Hepatocyte (in vitro differentiated cells): ENCODE data around the gene BDKRB1. TPM values are rescaled to one million over a fixed set of nuclear protein-coding genes. Genes with fewer than 3 reads are reported as not detected.

Experiments
- DNase-seq: peaks from one replicate; pipeline ENCODE4 v3.0.0-alpha.2; 2016; ENCODE audit warnings: low spot score
- H2AFZ ChIP-seq: fragments of 200-600 bp; sonication (generic); 2 replicates; pipeline ENCODE4 v1.6.0; 2016; ENCODE audit warnings: antibody characterized with exemption, mild to moderate bottlenecking
- H3K27ac ChIP-seq: fragments of 200-600 bp; sonication (generic); 2 replicates; pipeline ENCODE4 v1.5.1; 2016; ENCODE audit warnings: mild to moderate bottlenecking
- H3K27me3 ChIP-seq: fragments of 200-600 bp; sonication (generic); 2 replicates; pipeline ENCODE4 v1.6.1; 2016
- H3K36me3 ChIP-seq: fragments of 200-600 bp; sonication (generic); replicated peaks from 2 replicates; pipeline ENCODE4 v1.5.1; 2016; ENCODE audit warnings: low read depth; ENCODE audit not compliant: insufficient read depth
- H3K4me1 ChIP-seq: fragments of 200-600 bp; sonication (generic); 2 replicates; pipeline ENCODE4 v1.5.1; 2016; ENCODE audit warnings: mild to moderate bottlenecking, moderate library complexity; ENCODE audit not compliant: insufficient read depth
- H3K4me2 ChIP-seq: fragments of 200-600 bp; sonication (generic); 2 replicates; pipeline ENCODE4 v1.6.0; 2016
- H3K4me3 ChIP-seq: fragments of 200-600 bp; sonication (generic); 2 replicates; pipeline ENCODE4 v1.5.1; 2016; ENCODE audit warnings: mild to moderate bottlenecking
- H3K79me2 ChIP-seq: fragments of 200-600 bp; sonication (generic); 2 replicates; pipeline ENCODE4 v1.6.0; 2017; ENCODE audit warnings: mild to moderate bottlenecking
- H3K9me2 ChIP-seq: fragments of 200-600 bp; sonication (generic); replicated peaks from 2 replicates; pipeline ENCODE4 v1.6.0; 2017; ENCODE audit warnings: mild to moderate bottlenecking; ENCODE audit not compliant: insufficient read depth
- H3K9me3 ChIP-seq: fragments of 200-600 bp; sonication (generic); 2 replicates; pipeline ENCODE4 v1.5.1; 2016; ENCODE audit warnings: low read depth, mild to moderate bottlenecking
- H4K20me1 ChIP-seq: fragments of 200-600 bp; sonication (generic); 2 replicates; pipeline ENCODE4 v1.6.0; 2016; ENCODE audit warnings: mild to moderate bottlenecking; ENCODE audit not compliant: insufficient read depth, poor library complexity, severe bottlenecking
- EZH2 ChIP-seq: fragments of 200-600 bp; sonication (generic); IDR thresholded peaks from 2 replicates; pipeline ENCODE4 v1.6.1; 2016; ENCODE audit warnings: antibody characterized with exemption, mild to moderate bottlenecking, borderline replicate concordance
- EZH2phosphoT487 ChIP-seq: fragments of 200-600 bp; sonication (generic); IDR thresholded peaks from one replicate; pipeline ENCODE4 v1.6.1; 2018; ENCODE audit warnings: antibody characterized with exemption, mild to moderate bottlenecking, low read depth, moderate library complexity; ENCODE audit not compliant: unreplicated experiment, severe bottlenecking
- WGBS: methylation state at CpG from one replicate; pipeline ENCODE4 v1.1.6; 2016; ENCODE audit warnings: low lambda C conversion rate; ENCODE audit errors: missing lambda C conversion rate; 5-methylcytosine and 5-hydroxymethylcytosine counted together
- polyA plus RNA-seq: library from polyadenylated mRNA; unstranded; fragments of >200 nt; fragmentation: Nextera tagmentation; extraction: Ambion mirVana; gene quantifications from 2 replicates; pipeline ENCODE4 v1.2.1, GENCODE V29; 2016
- total RNA-seq: library from RNA; depleted of rRNA; stranded (reverse); fragments of >200 nt; gene quantifications from 2 replicates; pipeline ENCODE4 v1.2.3, GENCODE V29; 2014
- TF ChIP-seq, protein P1 (sequence below): fragments of 200-600 bp; sonication (generic); IDR thresholded peaks from 2 replicates; pipeline ENCODE4 v1.5.1; 2016; ENCODE audit warnings: antibody characterized with exemption, mild to moderate bottlenecking; ENCODE audit not compliant: poor library complexity

BDKRB1 gene
- total and polyA plus RNA-seq, 2 experiments from 2014 or later, result 11.9 to 33.0 TPM

DNA sequence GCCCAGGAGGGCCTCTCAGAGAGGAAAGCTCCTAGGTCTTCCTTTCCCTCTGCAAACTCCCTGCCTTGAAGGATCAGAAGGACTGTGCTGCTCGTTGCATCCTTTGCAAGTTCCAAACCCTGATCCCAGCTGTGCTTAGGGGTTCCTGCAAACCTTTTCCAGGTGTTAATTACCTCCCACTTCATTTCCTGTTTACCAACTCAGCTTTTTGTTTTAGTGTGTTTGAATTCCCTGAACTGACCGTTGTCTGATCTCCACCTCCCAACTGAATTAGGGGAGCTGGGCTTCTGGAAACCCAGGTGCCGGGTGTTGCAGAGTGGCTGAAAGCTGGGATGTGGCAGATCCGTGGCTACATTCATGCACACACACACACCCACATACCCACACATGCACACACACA is 20.6 kb upstream of the BDKRB1 start:
- H3K9me3 ChIP-seq, result no peaks in the 10 kb centered on the region
- peaks cover 19% of the 10 kb centered on the region for H3K4me1 ChIP-seq
- H3K36me3 ChIP-seq, result no peaks in the 10 kb centered on the region
- TF ChIP-seq EZH2 (no peak), EZH2phosphoT487 (no peak)
- TF ChIP-seq, protein P1, sequence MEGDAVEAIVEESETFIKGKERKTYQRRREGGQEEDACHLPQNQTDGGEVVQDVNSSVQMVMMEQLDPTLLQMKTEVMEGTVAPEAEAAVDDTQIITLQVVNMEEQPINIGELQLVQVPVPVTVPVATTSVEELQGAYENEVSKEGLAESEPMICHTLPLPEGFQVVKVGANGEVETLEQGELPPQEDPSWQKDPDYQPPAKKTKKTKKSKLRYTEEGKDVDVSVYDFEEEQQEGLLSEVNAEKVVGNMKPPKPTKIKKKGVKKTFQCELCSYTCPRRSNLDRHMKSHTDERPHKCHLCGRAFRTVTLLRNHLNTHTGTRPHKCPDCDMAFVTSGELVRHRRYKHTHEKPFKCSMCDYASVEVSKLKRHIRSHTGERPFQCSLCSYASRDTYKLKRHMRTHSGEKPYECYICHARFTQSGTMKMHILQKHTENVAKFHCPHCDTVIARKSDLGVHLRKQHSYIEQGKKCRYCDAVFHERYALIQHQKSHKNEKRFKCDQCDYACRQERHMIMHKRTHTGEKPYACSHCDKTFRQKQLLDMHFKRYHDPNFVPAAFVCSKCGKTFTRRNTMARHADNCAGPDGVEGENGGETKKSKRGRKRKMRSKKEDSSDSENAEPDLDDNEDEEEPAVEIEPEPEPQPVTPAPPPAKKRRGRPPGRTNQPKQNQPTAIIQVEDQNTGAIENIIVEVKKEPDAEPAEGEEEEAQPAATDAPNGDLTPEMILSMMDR, result no peak
- no peaks in the 10 kb centered on the region for H4K20me1 ChIP-seq
- WGBS, result 67% methylated on average over 4 of the region's 4 CpGs
- no peaks in the 10 kb centered on the region for H3K27me3 ChIP-seq
- DNase-seq, result no peak
- no peaks in the 10 kb centered on the region for H3K9me2 ChIP-seq
- H3K27ac ChIP-seq, result no peak overlapping the region
- H3K4me3 ChIP-seq, result no peak overlapping the region
- no peak overlapping the region for H3K4me2 ChIP-seq
- H2AFZ ChIP-seq, result no peak overlapping the region
- no peaks in the 10 kb centered on the region for H3K79me2 ChIP-seq

GRCh38 chr14:96237641-96238040 is 18.4 kb upstream of the BDKRB1 start:
- no peaks in the 10 kb centered on the region for H3K27me3 ChIP-seq
- H3K4me3 ChIP-seq, result no peak overlapping the region
- H3K79me2 ChIP-seq, result no peaks in the 10 kb centered on the region
- no peak overlapping the region for H3K4me2 ChIP-seq
- no peaks in the 10 kb centered on the region for H3K36me3 ChIP-seq
- TF ChIP-seq EZH2 (no peak), EZH2phosphoT487 (no peak)
- TF ChIP-seq, protein P1, result no peak
- H2AFZ ChIP-seq, result no peak overlapping the region
- no peaks in the 10 kb centered on the region for H3K9me3 ChIP-seq
- no peaks in the 10 kb centered on the region for H3K9me2 ChIP-seq
- H4K20me1 ChIP-seq, result no peaks in the 10 kb centered on the region
- no peak for DNase-seq
- no peak overlapping the region for H3K27ac ChIP-seq
- WGBS, result 93% methylated on average over 2 of the region's 2 CpGs
- peaks cover 21% of the 10 kb centered on the region for H3K4me1 ChIP-seq

DNA sequence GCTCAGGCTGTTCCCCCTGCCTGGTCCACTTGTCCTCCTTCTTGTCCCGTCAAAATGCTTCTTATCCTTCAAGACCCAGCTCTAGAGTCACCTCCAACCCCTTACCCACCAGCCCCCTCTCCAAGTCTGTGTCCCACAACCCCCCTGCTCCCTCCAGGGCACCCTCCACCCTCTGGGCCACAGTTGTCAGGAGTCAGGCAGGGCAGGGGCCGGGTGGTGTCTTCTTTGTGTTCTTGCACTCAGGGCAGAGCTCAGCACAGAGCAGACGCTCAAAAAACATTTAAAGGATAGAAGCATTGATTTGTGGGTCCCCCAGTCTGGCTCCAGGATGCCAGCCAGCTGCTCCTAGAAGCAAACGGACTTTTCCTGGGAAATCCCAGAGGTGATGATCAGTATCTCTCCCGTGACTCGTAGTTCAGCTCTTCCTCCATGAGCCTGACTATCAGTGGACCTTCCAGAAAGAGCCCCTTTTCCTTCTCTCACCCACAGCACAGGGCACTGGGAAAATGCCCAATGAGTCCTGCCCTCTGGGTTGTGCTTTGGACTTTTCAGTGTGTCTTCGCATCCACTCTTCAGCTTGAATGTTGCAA is 17.2 kb upstream of the BDKRB1 start:
- TF ChIP-seq EZH2phosphoT487, result no peak
- TF ChIP-seq, protein P1, result no peak
- TF ChIP-seq EZH2, result no peak
- Histone ChIP-seq H3K4me2 (no peak overlapping the region), H3K4me3 (no peak overlapping the region), H3K9me2 (no peaks in the 10 kb centered on the region), H3K9me3 (no peaks in the 10 kb centered on the region), H3K27ac (peak overlapping the region; percentile 90), H3K27me3 (no peaks in the 10 kb centered on the region), H2AFZ (no peak overlapping the region), H3K4me1 (peaks cover 21% of the 10 kb centered on the region), H4K20me1 (no peaks in the 10 kb centered on the region), H3K36me3 (no peaks in the 10 kb centered on the region), H3K79me2 (no peaks in the 10 kb centered on the region)
- 90% methylated on average over 7 of the region's 7 CpGs for WGBS
- DNase-seq, result no peak

DNA sequence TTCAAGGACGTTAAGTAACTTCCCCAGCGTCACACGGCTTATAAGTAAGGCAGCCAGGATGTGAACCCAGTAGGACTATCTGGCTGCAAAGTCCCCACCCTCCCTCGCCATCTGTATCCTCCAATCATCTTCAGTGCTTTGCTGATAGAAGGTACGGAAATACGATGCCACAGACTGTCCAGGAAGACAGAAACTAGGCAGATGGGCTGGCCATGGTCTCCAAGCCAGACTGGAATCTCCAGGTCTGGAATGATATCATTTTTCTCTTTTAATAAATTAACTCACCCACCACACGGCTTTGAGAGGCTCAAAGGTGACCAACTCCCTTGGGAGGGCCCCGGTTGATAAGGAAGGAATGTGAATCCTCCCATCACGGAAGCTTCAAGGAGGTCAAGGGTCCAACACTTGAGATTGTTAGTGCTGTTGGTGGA is 16.3 kb upstream of the BDKRB1 start:
- Histone ChIP-seq H2AFZ (no peak overlapping the region), H3K4me1 (peaks cover 19% of the 10 kb centered on the region), H3K9me2 (no peaks in the 10 kb centered on the region), H3K4me3 (no peak overlapping the region), H3K79me2 (no peaks in the 10 kb centered on the region), H3K27ac (peak overlapping the region; percentile 90), H3K4me2 (no peak overlapping the region), H4K20me1 (no peaks in the 10 kb centered on the region), H3K36me3 (no peaks in the 10 kb centered on the region), H3K9me3 (no peaks in the 10 kb centered on the region), H3K27me3 (no peaks in the 10 kb centered on the region)
- WGBS, result 55% methylated on average over 9 of the region's 9 CpGs
- no peak for TF ChIP-seq EZH2
- TF ChIP-seq, protein P1, result no peak
- TF ChIP-seq EZH2phosphoT487, result no peak
- peak; percentile 80 for DNase-seq
